IPS-18c (cell line): Measurements from ENCODE around the gene SPOUT1.

ENCODE experiments used
- H3K4me3 ChIP-seq: 2 replicates; pipeline ENCODE4 v1.7.0; 2013; ENCODE audit warnings: low read depth, mild to moderate bottlenecking, low read length, moderate library complexity; ENCODE audit not compliant: insufficient read depth
- H3K9me3 ChIP-seq: one replicate; pipeline ENCODE4 v1.6.1; 2013; ENCODE audit warnings: mild to moderate bottlenecking, low read length, moderate library complexity; ENCODE audit not compliant: control insufficient read depth, insufficient read depth

SPOUT1 gene

GRCh38 chr9:128841694-128842492 lies 12.3 kb upstream of the SPOUT1 start:
- H3K4me3 ChIP-seq = no peak overlapping the region
- H3K9me3 ChIP-seq = no peaks in the 10 kb centered on the region

- no peak overlapping the region for H3K4me3 ChIP-seq
- no peaks in the 10 kb centered on the region for H3K9me3 ChIP-seq
Observed at GRCh38 chr9:128840524-128840923, 10.9 kb upstream of the SPOUT1 start.

- Histone ChIP-seq H3K4me3 (no peak overlapping the region), H3K9me3 (no peaks in the 10 kb centered on the region)
Observed at GRCh38 chr9:128838338-128838737, 8.7 kb upstream of the SPOUT1 start.

- Histone ChIP-seq H3K4me3 (no peak overlapping the region), H3K9me3 (no peaks in the 10 kb centered on the region)
Observed at GRCh38 chr9:128836509-128837145, 7.0 kb upstream of the SPOUT1 start.

GRCh38 chr9:128835246-128836210 lies 5.9 kb upstream of the SPOUT1 start:
- H3K4me3 ChIP-seq = no peak overlapping the region
- H3K9me3 ChIP-seq = no peaks in the 10 kb centered on the region

GRCh38 chr9:128833696-128834095 lies 4.1 kb upstream of the SPOUT1 start:
- Histone ChIP-seq H3K9me3 (no peaks in the 10 kb centered on the region), H3K4me3 (no peak overlapping the region)

- Histone ChIP-seq H3K4me3 (peak overlapping the region; percentile 90), H3K9me3 (no peaks in the 10 kb centered on the region)
Observed at GRCh38 chr9:128828719-128829452, 708 bp downstream of the SPOUT1 start.

- Histone ChIP-seq H3K4me3 (peak overlapping the region; percentile 90; the same call in 1 of the 2 replicates), H3K9me3 (no peaks in the 10 kb centered on the region)
Observed at GRCh38 chr9:128828267-128828666, 1.3 kb downstream of the SPOUT1 start.

GRCh38 chr9:128825923-128826700 lies 3.5 kb downstream of the SPOUT1 start:
- Histone ChIP-seq H3K9me3 (no peaks in the 10 kb centered on the region), H3K4me3 (no peak overlapping the region)

- Histone ChIP-seq H3K4me3 (no peak overlapping the region), H3K9me3 (no peaks in the 10 kb centered on the region)
Observed at GRCh38 chr9:128824911-128825310, 4.7 kb downstream of the SPOUT1 start.

- Histone ChIP-seq H3K9me3 (no peaks in the 10 kb centered on the region), H3K4me3 (no peak overlapping the region)
Observed at GRCh38 chr9:128823903-128824406, 5.6 kb downstream of the SPOUT1 start.

- Histone ChIP-seq H3K9me3 (no peaks in the 10 kb centered on the region), H3K4me3 (no peak overlapping the region)
Observed at GRCh38 chr9:128823362-128823902, 6.2 kb downstream of the SPOUT1 start.

GRCh38 chr9:128822407-128823042 lies 7.1 kb downstream of the SPOUT1 start:
- Histone ChIP-seq H3K9me3 (no peaks in the 10 kb centered on the region), H3K4me3 (no peak overlapping the region)

- Histone ChIP-seq H3K9me3 (no peaks in the 10 kb centered on the region), H3K4me3 (no peak overlapping the region)
Observed at GRCh38 chr9:128821584-128822406, 7.8 kb downstream of the SPOUT1 start.
